ENCODE data around the gene MMRN1. TPM values are rescaled to one million over a fixed set of nuclear protein-coding genes. Genes with fewer than 3 reads are reported as not detected.

MMRN1 gene
- total RNA-seq, 1 experiment from 2014 or later, result 0.03 TPM

- no peak for DNase-seq (ENCODE audit: low spot score)
These were observed 102.6 kb downstream of the MMRN1 start for GRCh38 chr4:89997171-89997704.

GRCh38 chr4:89998469-89999011 is 103.9 kb downstream of the MMRN1 start:
- no peak for DNase-seq (ENCODE audit: low spot score)

DNA sequence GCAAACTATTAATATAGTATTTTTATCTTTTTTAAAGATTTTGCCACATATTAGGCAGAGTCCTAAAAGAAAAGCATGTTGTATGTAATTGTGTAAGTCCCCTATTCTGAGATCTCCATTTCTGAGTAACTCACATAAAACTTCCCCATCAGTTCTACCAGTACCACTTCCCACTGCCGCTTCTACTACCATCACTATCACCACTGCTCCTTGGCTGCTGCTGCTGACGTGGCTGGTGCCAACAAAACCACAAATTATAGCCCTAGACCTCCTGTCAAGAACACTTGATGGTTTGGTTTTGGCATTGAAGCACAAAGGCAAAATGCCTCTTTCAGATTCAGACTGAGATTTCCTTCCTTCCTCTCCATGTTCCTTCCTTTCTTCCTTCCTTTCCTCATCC is 106.4 kb downstream of the MMRN1 start:
- no peak for DNase-seq (ENCODE audit: low spot score)

- DNase-seq (ENCODE audit: low spot score), result no peak
These were observed 107.9 kb downstream of the MMRN1 start for GRCh38 chr4:90002441-90003062.

Other genes starting within 250 kb of the MMRN1 start
- not detected in 2 replicates for gene SNCA, start 57.7 kb upstream of the MMRN1 start, total RNA-seq (2014; rRNA removed; shearing (Covaris generic))
- gene CCSER1, start 232.5 kb downstream of the MMRN1 start, total RNA-seq (2014; rRNA removed; shearing (Covaris generic)), result 12.3 and 14.0 TPM in 2 replicates

Measured in HT-29 (cell line).